H9 (cell line): ENCODE measurements around the gene SLC22A5. TPM values are rescaled to one million over a fixed set of nuclear protein-coding genes. Genes with fewer than 3 reads are reported as not detected.

Experiments
- DNase-seq: peaks from one replicate; pipeline ENCODE4 v3.0.0-alpha.2; 2017
- H2AFZ ChIP-seq: one replicate; pipeline ENCODE4 v1.6.1; 2013; ENCODE audit warnings: mild to moderate bottlenecking, low read length, control low read depth, moderate library complexity
- H2AK5ac ChIP-seq: 2 replicates; pipeline ENCODE4 v1.6.1; 2013; ENCODE audit warnings: low read length, control low read depth, mixed read lengths; ENCODE audit not compliant: insufficient read length
- H2BK120ac ChIP-seq: one replicate; pipeline ENCODE4 v1.6.1; 2013; ENCODE audit warnings: low read depth, mild to moderate bottlenecking, low read length, control low read depth, inconsistent platforms; ENCODE audit not compliant: poor library complexity, severe bottlenecking
- H2BK12ac ChIP-seq: 2 replicates; pipeline ENCODE4 v1.6.1; 2013; ENCODE audit warnings: low read length, control low read depth, mixed read lengths, low read depth; ENCODE audit not compliant: insufficient read length
- H2BK15ac ChIP-seq: 2 replicates; pipeline ENCODE4 v1.6.1; 2013; ENCODE audit warnings: low read depth, low read length, control low read depth
- H2BK20ac ChIP-seq: one replicate; pipeline ENCODE4 v1.6.1; 2013; ENCODE audit warnings: low read depth, mild to moderate bottlenecking, low read length, control low read depth, inconsistent platforms; ENCODE audit not compliant: poor library complexity, severe bottlenecking
- H2BK5ac ChIP-seq: 2 replicates; pipeline ENCODE4 v1.6.1; 2013; ENCODE audit warnings: low read length, control low read depth, mixed read lengths; ENCODE audit not compliant: insufficient read length
- H3K14ac ChIP-seq: 2 replicates; pipeline ENCODE4 v1.6.1; 2013; ENCODE audit warnings: low read length, control low read depth; ENCODE audit not compliant: insufficient read depth
- H3K18ac ChIP-seq: 2 replicates; pipeline ENCODE4 v1.6.1; 2013; ENCODE audit warnings: low read depth, mild to moderate bottlenecking, mixed read lengths, low read length, control low read depth; ENCODE audit not compliant: insufficient read length
- H3K23ac ChIP-seq: 2 replicates; pipeline ENCODE4 v1.6.1; 2013; ENCODE audit warnings: low read length, control low read depth, mixed read lengths, low read depth; ENCODE audit not compliant: insufficient read length
- H3K23me2 ChIP-seq: 2 replicates; pipeline ENCODE4 v1.6.1; 2013; ENCODE audit warnings: low read depth, mild to moderate bottlenecking, mixed read lengths, low read length, control low read depth; ENCODE audit not compliant: insufficient read length, poor library complexity, severe bottlenecking
- H3K27ac ChIP-seq: 2 replicates; pipeline ENCODE4 v1.5.1; 2013; ENCODE audit warnings: low read length, control low read depth, mixed read lengths, low read depth; ENCODE audit not compliant: insufficient read length
- H3K27me3 ChIP-seq: 2 replicates; pipeline ENCODE4 v1.6.1; 2013; ENCODE audit warnings: low read length, control low read depth, inconsistent platforms; ENCODE audit not compliant: insufficient read depth
- H3K4ac ChIP-seq: 2 replicates; pipeline ENCODE4 v1.6.1; 2013; ENCODE audit warnings: low read depth, mild to moderate bottlenecking, control low read depth, inconsistent platforms, low read length, moderate library complexity
- H3K4me1 ChIP-seq: 2 replicates; pipeline ENCODE4 v1.6.1; 2013; ENCODE audit warnings: low read length, control low read depth, inconsistent platforms; ENCODE audit not compliant: insufficient read depth
- H3K4me2 ChIP-seq: 2 replicates; pipeline ENCODE4 v1.6.1; 2013; ENCODE audit warnings: low read length, control low read depth, mixed read lengths; ENCODE audit not compliant: insufficient read length, insufficient read depth
- H3K56ac ChIP-seq: 2 replicates; pipeline ENCODE4 v1.6.1; 2013; ENCODE audit warnings: low read depth, mild to moderate bottlenecking, mixed read lengths, low read length, control low read depth; ENCODE audit not compliant: insufficient read length
- H3K79me1 ChIP-seq: 2 replicates; pipeline ENCODE4 v1.6.1; 2013; ENCODE audit warnings: low read depth, mild to moderate bottlenecking, moderate library complexity, low read length, control low read depth, inconsistent platforms; ENCODE audit not compliant: insufficient read depth, poor library complexity, severe bottlenecking
- H3K79me2 ChIP-seq: 2 replicates; pipeline ENCODE4 v1.6.1; 2013; ENCODE audit warnings: low read length, control low read depth, inconsistent platforms; ENCODE audit not compliant: insufficient read depth
- H3K9ac ChIP-seq: 2 replicates; pipeline ENCODE4 v1.6.1; 2013; ENCODE audit warnings: low read length, control low read depth, mixed read lengths; ENCODE audit not compliant: insufficient read length; ENCODE audit errors: extremely low read depth
- H3K9me3 ChIP-seq: one replicate; pipeline ENCODE4 v1.6.1; 2013; ENCODE audit warnings: low read depth, low read length, inconsistent platforms; ENCODE audit not compliant: control insufficient read depth
- H3T11ph ChIP-seq: one replicate; pipeline ENCODE4 v1.6.1; 2013; ENCODE audit warnings: mild to moderate bottlenecking, low read length, control low read depth, inconsistent platforms
- H4K20me1 ChIP-seq: one replicate; pipeline ENCODE4 v1.6.1; 2013; ENCODE audit not compliant: control insufficient read depth, insufficient read length, insufficient read depth
- H4K5ac ChIP-seq: 2 replicates; pipeline ENCODE4 v1.6.1; 2013; ENCODE audit warnings: low read depth, mild to moderate bottlenecking, mixed read lengths, low read length, control low read depth; ENCODE audit not compliant: insufficient read length
- H4K8ac ChIP-seq: replicated peaks from 2 replicates; pipeline ENCODE4 v1.6.1; 2013; ENCODE audit warnings: low read length, control low read depth, mixed read lengths, low read depth; ENCODE audit not compliant: insufficient read length
- H4K91ac ChIP-seq: 2 replicates; pipeline ENCODE4 v1.6.1; 2013; ENCODE audit warnings: low read depth, mild to moderate bottlenecking, moderate library complexity, mixed read lengths, low read length, control low read depth; ENCODE audit not compliant: insufficient read length
- H3K27ac Mint-ChIP-seq, 3 experiments: 2 replicates in 2 of 3; 3 replicates in 1 of 3; pipeline ENCODE4 v1.8.0; 2020 to 2021; ENCODE audit warnings: mixed read lengths in 3 of 3, mild to moderate bottlenecking in 1 of 3, moderate library complexity in 1 of 3
- H3K27me3 Mint-ChIP-seq: 2 replicates; pipeline ENCODE4 v1.8.0; 2021; ENCODE audit warnings: low read depth, mild to moderate bottlenecking, moderate library complexity, mixed read lengths
- H3K36me3 Mint-ChIP-seq, 3 experiments: 2 replicates in 2 of 3; 3 replicates in 1 of 3; pipeline ENCODE4 v1.8.0; 2020 to 2021; ENCODE audit warnings: low read depth in 3 of 3, mixed read lengths in 3 of 3; ENCODE audit not compliant: insufficient read depth in 1 of 3
- H3K4me1 Mint-ChIP-seq, 2 experiments: 2 replicates each; pipeline ENCODE4 v1.8.0; 2020; ENCODE audit warnings: mixed read lengths in 2 of 2
- H3K4me3 Mint-ChIP-seq, 2 experiments: 2 replicates in 1 of 2; 3 replicates in 1 of 2; pipeline ENCODE4 v1.8.0; 2020 to 2021; ENCODE audit warnings: mild to moderate bottlenecking in 2 of 2, mixed read lengths in 2 of 2, moderate library complexity in 1 of 2
- H3K9me3 Mint-ChIP-seq, 2 experiments: 2 replicates in 1 of 2; 3 replicates in 1 of 2; pipeline ENCODE4 v1.8.0; 2020; ENCODE audit warnings: mild to moderate bottlenecking in 2 of 2, mixed read lengths in 2 of 2, moderate library complexity in 1 of 2
- CTCF ChIP-seq: fragments of 200-600 bp; sonication (generic); conservative IDR thresholded peaks from 3 replicates; pipeline ENCODE4 v1.8.0; 2021; ENCODE audit warnings: antibody characterized with exemption, mild to moderate bottlenecking
- WGBS: extraction: QIAGEN DNeasy Blood & Tissue Kit; methylation state at CpG from one replicate; pipeline ENCODE4 v1.1.7; 2013; ENCODE audit warnings: missing lambda C conversion rate, low lambda C conversion rate, mixed read lengths; ENCODE audit not compliant: insufficient read length; ENCODE audit errors: extremely low coverage; 5-methylcytosine and 5-hydroxymethylcytosine counted together
- total RNA-seq: library from RNA; stranded (reverse); gene quantifications from 2 replicates; pipeline ENCODE4 v1.2.1, GENCODE V29; 2021

The SLC22A5 gene
- total RNA-seq, 1 experiment from 2014 or later: 3.4 TPM

DNA sequence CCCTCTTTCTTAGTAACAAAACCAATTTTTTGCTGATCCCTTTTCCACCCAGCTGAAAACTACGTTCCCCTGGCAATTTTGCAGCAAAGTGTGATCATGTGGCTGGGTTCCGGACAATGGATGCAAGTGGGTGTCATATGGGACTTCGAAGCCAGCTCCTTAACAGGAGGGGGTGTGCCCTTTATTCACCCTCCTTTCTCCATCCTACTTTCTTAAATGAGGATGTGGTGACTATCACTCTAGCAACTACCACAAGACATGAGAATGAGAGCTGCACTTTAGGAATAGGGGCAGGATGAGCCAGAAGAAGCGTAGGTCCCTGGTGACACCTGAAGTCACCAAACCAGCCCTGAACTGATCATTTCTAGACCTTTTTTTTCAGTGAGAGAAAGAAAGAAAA lies 62.1 kb downstream of the SLC22A5 start:
- WGBS: no CpG with 5 or more reads among the region's 4 CpGs
- H2BK120ac ChIP-seq: no peak overlapping the region
- H3K23me2 ChIP-seq: no peaks in the 10 kb centered on the region
- no peak overlapping the region for H4K8ac ChIP-seq
- DNase-seq: no peak
- no peak overlapping the region for H3K27ac Mint-ChIP-seq
- H3K23ac ChIP-seq: no peak overlapping the region
- H3K27me3 Mint-ChIP-seq: no peaks in the 10 kb centered on the region
- no peak overlapping the region for H2AK5ac ChIP-seq
- no peak overlapping the region for H4K91ac ChIP-seq
- no peak overlapping the region for H4K5ac ChIP-seq
- H2BK15ac ChIP-seq: no peak overlapping the region
- H3K79me2 ChIP-seq: no peaks in the 10 kb centered on the region
- H3T11ph ChIP-seq: no peak overlapping the region
- no peak overlapping the region for H2AFZ ChIP-seq
- H3K4me1 ChIP-seq: no peaks in the 10 kb centered on the region; the same call in 1 of the 2 replicates
- H3K4me2 ChIP-seq: no peak overlapping the region
- H3K36me3 Mint-ChIP-seq: no peaks in the 10 kb centered on the region
- no peak for TF ChIP-seq CTCF
- H2BK5ac ChIP-seq: no peak overlapping the region
- no peak overlapping the region for H3K9ac ChIP-seq
- H2BK20ac ChIP-seq: no peak overlapping the region
- H3K27me3 ChIP-seq: no peaks in the 10 kb centered on the region
- H3K14ac ChIP-seq: no peak overlapping the region
- no peak overlapping the region for H3K18ac ChIP-seq
- no peaks in the 10 kb centered on the region for H3K9me3 ChIP-seq
- no peak overlapping the region for H2BK12ac ChIP-seq
- no peak overlapping the region for H3K4me3 Mint-ChIP-seq
- no peak overlapping the region for H3K4ac ChIP-seq
- no peaks in the 10 kb centered on the region for H3K79me1 ChIP-seq
- no peak overlapping the region for H3K56ac ChIP-seq
- no peaks in the 10 kb centered on the region for H4K20me1 ChIP-seq
- H3K9me3 Mint-ChIP-seq: no peaks in the 10 kb centered on the region
- no peak overlapping the region for H3K27ac ChIP-seq
- peaks cover 17 to 23% of the 10 kb centered on the region in 2 experiments for H3K4me1 Mint-ChIP-seq
